Mesenchymal stem cell (in vitro differentiated cells and primary cell): ENCODE results near the gene HOXA6.

Experiments used
- DNase-seq: peaks from one replicate; pipeline ENCODE4 v3.0.0-alpha.2; 2013
- H2AFZ ChIP-seq: one replicate; pipeline ENCODE4 v1.6.1; 2013; ENCODE audit warnings: low read depth, mild to moderate bottlenecking, control low read depth, inconsistent platforms, low read length, moderate library complexity
- H2AK5ac ChIP-seq: 2 replicates; pipeline ENCODE4 v1.6.1; 2013; ENCODE audit warnings: low read length, moderate library complexity, mild to moderate bottlenecking, inconsistent platforms; ENCODE audit not compliant: severe bottlenecking
- H2BK120ac ChIP-seq: one replicate; pipeline ENCODE4 v1.6.1; 2013; ENCODE audit warnings: low read depth, mild to moderate bottlenecking, inconsistent platforms, low read length, moderate library complexity
- H2BK12ac ChIP-seq, 2 experiments: one replicate each; pipeline ENCODE4 v1.6.1; 2013; ENCODE audit warnings: inconsistent platforms in 2 of 2, low read length in 2 of 2, mild to moderate bottlenecking in 2 of 2, moderate library complexity in 2 of 2, control low read depth in 1 of 2
- H2BK15ac ChIP-seq: one replicate; pipeline ENCODE4 v1.6.1; 2013; ENCODE audit warnings: mild to moderate bottlenecking, low read depth, inconsistent platforms; ENCODE audit not compliant: poor library complexity, severe bottlenecking
- H2BK5ac ChIP-seq: 2 replicates; pipeline ENCODE4 v1.6.1; 2013; ENCODE audit warnings: low read depth, mild to moderate bottlenecking, low read length, control low read depth, inconsistent platforms; ENCODE audit not compliant: poor library complexity, severe bottlenecking
- H3K14ac ChIP-seq, 2 experiments: one replicate each; pipeline ENCODE4 v1.6.1; 2013; ENCODE audit warnings: inconsistent platforms in 2 of 2, low read length in 2 of 2, control low read depth in 1 of 2, mild to moderate bottlenecking in 1 of 2, moderate library complexity in 1 of 2
- H3K18ac ChIP-seq, 2 experiments: one replicate each; pipeline ENCODE4 v1.6.1; 2013; ENCODE audit warnings: inconsistent platforms in 2 of 2, low read length in 2 of 2, control low read depth in 1 of 2, low read depth in 1 of 2, mild to moderate bottlenecking in 1 of 2
- H3K23ac ChIP-seq, 2 experiments: one replicate each; pipeline ENCODE4 v1.6.1; 2013; ENCODE audit warnings: inconsistent platforms in 2 of 2, low read length in 2 of 2, mild to moderate bottlenecking in 2 of 2, moderate library complexity in 2 of 2, control low read depth in 1 of 2
- H3K27ac ChIP-seq: 2 replicates; pipeline ENCODE4 v1.5.1; 2013; ENCODE audit warnings: mild to moderate bottlenecking, moderate library complexity, low read length, control low read depth, inconsistent platforms; ENCODE audit not compliant: poor library complexity, severe bottlenecking
- H3K27me3 ChIP-seq, 2 experiments: 2 replicates each; pipeline versions ENCODE4 v1.6.1 to v1.7.0; 2013; ENCODE audit warnings: low read length in 2 of 2, mild to moderate bottlenecking in 2 of 2, moderate library complexity in 2 of 2, control low read depth in 1 of 2, inconsistent platforms in 1 of 2; ENCODE audit not compliant: control insufficient read depth in 1 of 2, insufficient read depth in 1 of 2
- H3K36me3 ChIP-seq, 2 experiments: 2 replicates each; pipeline versions ENCODE4 v1.6.1 to v1.7.0; 2013; ENCODE audit warnings: low read length in 2 of 2, control low read depth in 1 of 2, inconsistent platforms in 1 of 2, low read depth in 1 of 2, mild to moderate bottlenecking in 1 of 2; ENCODE audit not compliant: insufficient read depth in 2 of 2, control insufficient read depth in 1 of 2
- H3K4ac ChIP-seq, 2 experiments: one replicate each; pipeline ENCODE4 v1.6.1; 2013; ENCODE audit warnings: inconsistent platforms in 2 of 2, low read length in 2 of 2, mild to moderate bottlenecking in 2 of 2, moderate library complexity in 2 of 2, control low read depth in 1 of 2, low read depth in 1 of 2
- H3K4me1 ChIP-seq: 2 replicates; pipeline ENCODE4 v1.6.1; 2013; ENCODE audit warnings: low read depth, low read length, control low read depth; ENCODE audit not compliant: control insufficient read depth, insufficient read depth
- H3K4me2 ChIP-seq: 2 replicates; pipeline ENCODE4 v1.6.1; 2013; ENCODE audit warnings: low read length, mild to moderate bottlenecking, inconsistent platforms; ENCODE audit not compliant: poor library complexity, severe bottlenecking
- H3K4me3 ChIP-seq, 2 experiments: 2 replicates each; pipeline versions ENCODE4 v1.5.1 to v1.7.0; 2013; ENCODE audit warnings: low read length in 2 of 2, mild to moderate bottlenecking in 2 of 2, control low read depth in 1 of 2, low read depth in 1 of 2; ENCODE audit not compliant: insufficient read depth in 1 of 2
- H3K79me1 ChIP-seq: replicated peaks from 2 replicates; pipeline ENCODE4 v1.6.1; 2013; ENCODE audit warnings: mild to moderate bottlenecking, control low read depth, low read length, inconsistent platforms; ENCODE audit not compliant: poor library complexity, severe bottlenecking
- H3K9ac ChIP-seq: 2 replicates; pipeline ENCODE4 v1.7.0; 2013; ENCODE audit warnings: mild to moderate bottlenecking, low read length, moderate library complexity
- H3K9me3 ChIP-seq: 2 replicates; pipeline ENCODE4 v1.7.0; 2013; ENCODE audit warnings: mild to moderate bottlenecking, low read length; ENCODE audit not compliant: control insufficient read depth
- H4K8ac ChIP-seq: one replicate; pipeline ENCODE4 v1.6.1; 2013; ENCODE audit warnings: inconsistent platforms, mild to moderate bottlenecking, low read length, moderate library complexity
- H4K91ac ChIP-seq: one replicate; pipeline ENCODE4 v1.6.1; 2013; ENCODE audit warnings: mild to moderate bottlenecking, low read length, inconsistent platforms
- WGBS: methylation state at CpG from one replicate; pipeline ENCODE4 v1.1.7; 2013; ENCODE audit warnings: mixed read lengths; 5-methylcytosine and 5-hydroxymethylcytosine counted together

HOXA6 gene

GRCh38 chr7:27178366-27178765, 30.8 kb upstream of the HOXA6 start:
- Histone ChIP-seq H3K4ac (no peak overlapping the region), H3K27me3 (no peaks in the 10 kb centered on the region), H3K14ac (no peak overlapping the region), H2BK12ac (no peak overlapping the region), H3K4me3 (peak overlapping the region; percentile 64 to 92), H4K8ac (no peak overlapping the region), H2BK5ac (no peak overlapping the region), H4K91ac (no peak overlapping the region), H2BK15ac (no peak overlapping the region), H2AFZ (no peak overlapping the region), H3K9me3 (no peaks in the 10 kb centered on the region), H2BK120ac (no peak overlapping the region), H3K4me2 (peak overlapping the region; percentile 27), H3K9ac (peak overlapping the region; percentile 90), H3K79me1 (no peaks in the 10 kb centered on the region), H3K18ac (no peak overlapping the region), H2AK5ac (no peak overlapping the region), H3K27ac (peak overlapping the region; percentile 98), H3K23ac (no peak overlapping the region), H3K36me3 (peaks cover 6 to 47% of the 10 kb centered on the region in 2 experiments), H3K4me1 (peaks cover 18% of the 10 kb centered on the region)
- WGBS, result 83% methylated on average over 6 of the region's 6 CpGs
- DNase-seq, result no peak

- 59% methylated on average over 5 of the region's 5 CpGs for WGBS
- H4K91ac ChIP-seq, result no peak overlapping the region
- peak overlapping the region; percentile 60 for H3K4me2 ChIP-seq
- H3K27me3 ChIP-seq, result no peaks in the 10 kb centered on the region
- H3K27ac ChIP-seq, result peak overlapping the region; percentile 71
- H3K4me1 ChIP-seq, result peaks cover 18% of the 10 kb centered on the region
- H4K8ac ChIP-seq, result no peak overlapping the region
- H2BK5ac ChIP-seq, result peak overlapping the region; percentile 53
- H2BK12ac ChIP-seq, result no peak overlapping the region
- no peaks in the 10 kb centered on the region for H3K79me1 ChIP-seq
- no peaks in the 10 kb centered on the region for H3K9me3 ChIP-seq
- H3K18ac ChIP-seq, result no peak overlapping the region
- H2BK15ac ChIP-seq, result no peak overlapping the region
- no peak for DNase-seq
- H2BK120ac ChIP-seq, result no peak overlapping the region
- peak overlapping the region; percentile 69 to 92 for H3K4me3 ChIP-seq
- H3K9ac ChIP-seq, result peak overlapping the region; percentile 90
- H2AFZ ChIP-seq, result no peak overlapping the region
- no peak overlapping the region for H3K4ac ChIP-seq
- no peak overlapping the region for H3K23ac ChIP-seq
- H3K14ac ChIP-seq, result no peak overlapping the region
- no peak overlapping the region for H2AK5ac ChIP-seq
- H3K36me3 ChIP-seq, result peaks cover 6 to 49% of the 10 kb centered on the region in 2 experiments
Measured at GRCh38 chr7:27177795-27178320, 30.3 kb upstream of the HOXA6 start.

GRCh38 chr7:27176962-27177794, 29.6 kb upstream of the HOXA6 start:
- peaks cover 6 to 51% of the 10 kb centered on the region in 2 experiments for H3K36me3 ChIP-seq
- H2AK5ac ChIP-seq, result peak overlapping the region; percentile 36
- no peak overlapping the region for H4K91ac ChIP-seq
- H2AFZ ChIP-seq, result no peak overlapping the region
- H3K14ac ChIP-seq, result no peak overlapping the region
- WGBS, result 65% methylated on average over 22 of the region's 22 CpGs
- no peak overlapping the region for H2BK12ac ChIP-seq
- DNase-seq, result no peak
- H3K23ac ChIP-seq, result no peak overlapping the region
- no peak overlapping the region for H2BK120ac ChIP-seq
- H3K27me3 ChIP-seq, result peaks cover 0 to 1% of the 10 kb centered on the region in 2 experiments
- no peak overlapping the region for H3K18ac ChIP-seq
- peak overlapping the region; percentile 60 for H3K4me2 ChIP-seq
- peak overlapping the region; percentile 69 to 92 for H3K4me3 ChIP-seq
- H3K79me1 ChIP-seq, result no peaks in the 10 kb centered on the region
- no peaks in the 10 kb centered on the region for H3K9me3 ChIP-seq
- no peak overlapping the region for H4K8ac ChIP-seq
- no peak overlapping the region for H3K4ac ChIP-seq
- peak overlapping the region; percentile 71 for H3K27ac ChIP-seq
- H2BK15ac ChIP-seq, result no peak overlapping the region
- peak overlapping the region; percentile 86 for H2BK5ac ChIP-seq
- peaks cover 16% of the 10 kb centered on the region for H3K4me1 ChIP-seq
- H3K9ac ChIP-seq, result peak overlapping the region; percentile 90

GRCh38 chr7:27176524-27176845, 28.9 kb upstream of the HOXA6 start:
- Histone ChIP-seq H4K8ac (no peak overlapping the region), H3K4me2 (peak overlapping the region; percentile 60), H3K4me1 (peaks cover 10% of the 10 kb centered on the region), H3K18ac (no peak overlapping the region), H2AFZ (no peak overlapping the region), H2BK15ac (no peak overlapping the region), H3K9me3 (no peaks in the 10 kb centered on the region), H3K36me3 (peaks cover 3 to 52% of the 10 kb centered on the region in 2 experiments), H3K79me1 (no peaks in the 10 kb centered on the region), H2AK5ac (no peak overlapping the region), H3K9ac (peak overlapping the region; percentile 90), H3K4ac (no peak overlapping the region), H3K4me3 (peak overlapping the region; percentile 61 to 92), H3K23ac (no peak overlapping the region), H3K14ac (no peak overlapping the region), H4K91ac (no peak overlapping the region), H3K27ac (peak overlapping the region; percentile 71), H3K27me3 (peaks cover 0 to 6% of the 10 kb centered on the region in 2 experiments), H2BK120ac (no peak overlapping the region), H2BK12ac (no peak overlapping the region), H2BK5ac (no peak overlapping the region)
- DNase-seq, result no peak
- 67% methylated on average over 2 of the region's 3 CpGs for WGBS
